ENCODE data around the gene WDR1.

DNA sequence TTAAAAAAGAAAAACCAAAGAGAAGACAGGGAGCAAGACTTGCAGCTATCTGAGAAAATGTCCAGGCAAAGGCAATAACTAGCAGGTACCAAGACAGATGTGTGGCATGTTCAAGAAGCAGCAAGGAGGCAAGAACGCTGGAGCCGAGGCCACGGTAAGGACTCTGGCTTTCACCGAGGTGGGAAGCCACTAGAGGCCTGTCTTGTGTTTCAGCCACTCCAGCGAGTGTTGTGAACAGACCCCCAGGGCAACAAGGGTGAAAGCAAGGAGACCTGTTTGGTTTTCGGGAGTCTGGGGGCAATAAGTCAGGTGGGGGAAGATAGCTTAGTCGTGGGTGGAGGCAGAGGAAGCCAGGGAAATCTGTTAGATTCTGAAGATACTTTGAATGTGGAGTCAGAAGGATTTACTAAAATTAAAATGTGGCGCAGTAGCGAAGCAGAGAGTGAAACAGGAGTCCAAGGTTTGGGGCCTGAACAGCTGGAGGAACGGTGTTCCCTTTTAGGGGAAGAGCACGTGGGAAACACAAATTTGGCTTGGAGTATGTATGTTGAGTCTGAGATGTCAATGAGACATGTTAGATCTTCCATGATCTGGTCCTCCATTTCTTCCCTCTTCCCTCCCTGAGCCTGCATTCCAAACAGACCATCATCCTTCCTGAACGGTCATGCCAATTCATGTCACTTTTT is 3.1 kb downstream of the WDR1 start:
- TF ChIP-seq, protein P1, sequence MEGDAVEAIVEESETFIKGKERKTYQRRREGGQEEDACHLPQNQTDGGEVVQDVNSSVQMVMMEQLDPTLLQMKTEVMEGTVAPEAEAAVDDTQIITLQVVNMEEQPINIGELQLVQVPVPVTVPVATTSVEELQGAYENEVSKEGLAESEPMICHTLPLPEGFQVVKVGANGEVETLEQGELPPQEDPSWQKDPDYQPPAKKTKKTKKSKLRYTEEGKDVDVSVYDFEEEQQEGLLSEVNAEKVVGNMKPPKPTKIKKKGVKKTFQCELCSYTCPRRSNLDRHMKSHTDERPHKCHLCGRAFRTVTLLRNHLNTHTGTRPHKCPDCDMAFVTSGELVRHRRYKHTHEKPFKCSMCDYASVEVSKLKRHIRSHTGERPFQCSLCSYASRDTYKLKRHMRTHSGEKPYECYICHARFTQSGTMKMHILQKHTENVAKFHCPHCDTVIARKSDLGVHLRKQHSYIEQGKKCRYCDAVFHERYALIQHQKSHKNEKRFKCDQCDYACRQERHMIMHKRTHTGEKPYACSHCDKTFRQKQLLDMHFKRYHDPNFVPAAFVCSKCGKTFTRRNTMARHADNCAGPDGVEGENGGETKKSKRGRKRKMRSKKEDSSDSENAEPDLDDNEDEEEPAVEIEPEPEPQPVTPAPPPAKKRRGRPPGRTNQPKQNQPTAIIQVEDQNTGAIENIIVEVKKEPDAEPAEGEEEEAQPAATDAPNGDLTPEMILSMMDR (IDR thresholded peaks at IDR 0.05) = no peak
- TF ChIP-seq EP300 (IDR thresholded peaks at IDR 0.05; ENCODE audit: low read depth) (no peak), POLR2AphosphoS5 (IDR thresholded peaks at IDR 0.05) (no peak), POLR2A (IDR thresholded peaks at IDR 0.05) (no peak)

All from transverse colon (tissue), 4 donors.